ENCODE measurements around the gene KCNQ1. TPM values are rescaled to one million over a fixed set of nuclear protein-coding genes. Genes with fewer than 3 reads are reported as not detected.

Gene KCNQ1
- total RNA-seq, 2 experiments from 2014 or later = 8.7 to 9.5 TPM

DNA sequence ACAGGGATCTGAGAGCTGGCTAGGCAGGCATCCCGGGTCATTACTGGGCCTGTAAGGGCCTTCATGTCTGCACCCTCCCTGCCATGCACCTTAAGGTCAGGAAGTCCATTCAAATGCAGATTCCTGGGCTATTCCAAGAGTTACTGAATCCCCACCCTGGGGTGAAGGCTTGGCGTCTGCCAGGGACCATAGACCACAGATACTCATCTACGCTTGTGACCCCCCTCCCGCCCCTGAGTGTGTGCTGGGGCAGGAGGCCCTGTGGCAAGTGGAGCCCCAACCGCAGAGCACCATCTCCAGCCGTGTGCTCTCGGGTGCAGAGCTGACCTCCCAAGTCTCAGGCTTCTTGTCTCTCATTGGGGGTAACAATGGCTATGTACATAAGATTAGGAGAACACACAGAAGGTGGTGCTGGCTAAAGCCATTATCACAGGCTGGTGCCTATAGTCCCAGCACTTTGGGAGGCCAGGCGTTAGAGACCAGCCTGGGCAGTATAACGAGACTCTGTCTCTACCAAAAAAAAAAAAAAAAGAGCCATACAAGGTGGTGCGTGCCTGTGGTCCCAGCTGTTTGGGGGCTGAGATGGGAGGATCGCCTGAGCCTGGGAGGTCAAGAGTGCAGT lies 274.1 kb downstream of the KCNQ1 start:
- POLR2A ChIA-PET = no interaction called here
- H3K27me3 Mint-ChIP-seq = no peaks in the 10 kb centered on the region

DNA sequence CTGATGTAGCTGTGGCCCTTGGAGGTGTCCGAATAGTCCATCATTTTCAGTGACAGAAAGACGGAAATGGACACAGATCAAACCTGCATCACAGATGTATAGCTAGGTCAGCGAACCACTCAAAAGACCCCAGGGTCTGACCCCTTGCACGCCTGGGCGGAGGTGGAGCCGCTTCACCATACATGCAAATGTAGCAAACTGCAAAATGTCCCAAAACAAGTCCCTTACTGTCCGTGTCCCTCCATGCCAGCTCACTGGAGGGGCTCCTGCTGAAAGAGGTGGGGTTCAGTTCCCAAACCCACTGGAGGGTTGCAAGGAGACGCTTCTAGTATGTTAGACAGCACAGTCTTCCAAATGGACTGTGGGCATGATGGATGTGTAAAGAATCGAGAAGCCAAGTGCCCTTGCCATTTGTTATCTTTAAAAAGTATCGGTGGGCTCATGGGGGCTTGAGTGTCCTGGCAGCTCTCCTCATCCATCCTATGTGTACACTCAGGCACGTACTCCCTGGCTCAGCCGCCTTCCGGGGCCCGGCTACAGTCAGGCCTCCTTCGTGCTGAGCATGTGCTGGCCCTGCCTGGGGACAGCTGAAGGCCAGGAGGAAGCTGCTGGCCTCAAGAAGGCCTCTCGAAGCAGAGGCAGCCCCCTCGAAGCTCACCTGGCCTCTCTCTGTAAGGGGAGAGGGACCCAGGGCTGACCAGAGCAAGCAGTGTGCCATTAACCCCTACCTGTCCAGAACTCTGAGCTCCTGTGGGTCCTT lies 275.2 kb downstream of the KCNQ1 start:
- H3K9me3 Mint-ChIP-seq = no peaks in the 10 kb centered on the region
- no peak overlapping the region for H3K27ac Mint-ChIP-seq
- ChIA-PET POLR2A (no interaction called here), CTCF (no interaction called here)
- H3K36me3 Mint-ChIP-seq (ENCODE audit: low read depth) = no peaks in the 10 kb centered on the region
- H3K4me1 Mint-ChIP-seq (ENCODE audit: low read depth) = no peaks in the 10 kb centered on the region
- no peaks in the 10 kb centered on the region for H3K27me3 Mint-ChIP-seq
- no peak for TF ChIP-seq CTCF (IDR thresholded peaks at IDR 0.05)
- H3K4me3 Mint-ChIP-seq = no peak overlapping the region
- intact Hi-C loops (cut with micrococcal nuclease) = no loop called here
- ATAC-seq = no peak
- no peak for DNase-seq

More for the DNA sequence above, 274.1 kb downstream of the KCNQ1 start:
- no peaks in the 10 kb centered on the region for H3K9me3 Mint-ChIP-seq
- no peak overlapping the region for H3K27ac Mint-ChIP-seq
- DNase-seq (no peak), ATAC-seq (no peak)
- no peaks in the 10 kb centered on the region for H3K36me3 Mint-ChIP-seq (ENCODE audit: low read depth)
- intact Hi-C loops (cut with micrococcal nuclease) = no loop called here
- TF ChIP-seq CTCF (IDR thresholded peaks at IDR 0.05) = no peak
- CTCF ChIA-PET = no interaction called here
- H3K4me1 Mint-ChIP-seq (ENCODE audit: low read depth) = no peaks in the 10 kb centered on the region
- no peak overlapping the region for H3K4me3 Mint-ChIP-seq

DNA sequence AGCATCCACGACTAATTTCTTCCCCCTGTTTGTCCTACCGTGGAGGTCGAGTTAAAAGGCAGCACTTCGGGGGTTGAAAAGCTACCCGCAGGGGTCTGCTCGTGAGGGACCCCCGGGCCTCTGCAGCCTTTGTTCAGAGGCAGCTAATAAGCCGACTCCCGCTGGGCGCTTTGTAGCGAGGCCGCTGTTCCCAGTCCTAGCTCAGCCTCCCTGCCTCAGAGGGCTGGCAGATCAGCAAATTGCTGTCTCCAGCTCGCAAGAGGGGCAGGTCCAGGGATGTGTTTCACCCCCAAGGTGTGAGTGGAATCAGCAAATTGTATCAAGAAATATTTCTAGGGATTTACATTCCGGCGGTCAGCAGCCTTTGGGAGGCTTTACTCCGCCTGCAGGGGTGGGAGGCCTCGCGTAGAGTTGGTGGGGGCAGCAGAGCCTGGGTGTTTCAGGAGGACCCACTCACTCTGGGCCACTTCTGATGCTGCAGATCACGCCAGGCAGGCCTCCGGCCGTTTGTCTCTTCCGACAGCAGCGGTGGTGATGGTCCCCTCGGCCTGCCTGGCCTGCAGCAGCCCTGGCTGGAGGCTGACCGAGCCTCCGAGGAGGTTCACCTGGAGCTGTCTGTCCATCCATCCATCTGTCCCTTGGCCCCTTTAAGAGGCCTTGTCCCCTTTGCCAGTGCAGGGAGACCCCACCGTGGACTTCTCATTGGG lies 276.6 kb downstream of the KCNQ1 start:
- DNase-seq (no peak), ATAC-seq (no peak)
- Mint-ChIP-seq H3K27me3 (no peaks in the 10 kb centered on the region), H3K36me3 (ENCODE audit: low read depth) (no peaks in the 10 kb centered on the region), H3K9me3 (no peaks in the 10 kb centered on the region), H3K4me1 (ENCODE audit: low read depth) (no peaks in the 10 kb centered on the region), H3K4me3 (no peak overlapping the region), H3K27ac (no peak overlapping the region)
- no peak for TF ChIP-seq CTCF (IDR thresholded peaks at IDR 0.05)
- intact Hi-C loops (cut with micrococcal nuclease) = no loop called here
- POLR2A ChIA-PET = interaction anchor here (0.6 kb wide), 1 partner anchor 25 kb away, joined by 3 read pairs; no protein-coding TSS in a partner anchor
- CTCF ChIA-PET = no interaction called here

GRCh38 chr11:2722955-2723354 lies 278.1 kb downstream of the KCNQ1 start:
- no peaks in the 10 kb centered on the region for H3K27me3 Mint-ChIP-seq
- DNase-seq (no peak), ATAC-seq (no peak)
- H3K9me3 Mint-ChIP-seq = no peaks in the 10 kb centered on the region
- intact Hi-C loops (cut with micrococcal nuclease) = no loop called here
- no peak overlapping the region for H3K4me3 Mint-ChIP-seq
- no peak overlapping the region for H3K27ac Mint-ChIP-seq
- POLR2A ChIA-PET = interaction anchor here (0.8 to 1.4 kb wide), 2 partner anchors 13 to 206 kb away, joined by 3 read pairs; no protein-coding TSS in a partner anchor
- H3K36me3 Mint-ChIP-seq (ENCODE audit: low read depth) = no peaks in the 10 kb centered on the region
- TF ChIP-seq CTCF (IDR thresholded peaks at IDR 0.05) = no peak
- CTCF ChIA-PET = interaction anchor here (0.9 kb wide), 2 partner anchors 165 to 170 kb away, joined by 3 read pairs; no protein-coding TSS in a partner anchor
- no peaks in the 10 kb centered on the region for H3K4me1 Mint-ChIP-seq (ENCODE audit: low read depth)

DNA sequence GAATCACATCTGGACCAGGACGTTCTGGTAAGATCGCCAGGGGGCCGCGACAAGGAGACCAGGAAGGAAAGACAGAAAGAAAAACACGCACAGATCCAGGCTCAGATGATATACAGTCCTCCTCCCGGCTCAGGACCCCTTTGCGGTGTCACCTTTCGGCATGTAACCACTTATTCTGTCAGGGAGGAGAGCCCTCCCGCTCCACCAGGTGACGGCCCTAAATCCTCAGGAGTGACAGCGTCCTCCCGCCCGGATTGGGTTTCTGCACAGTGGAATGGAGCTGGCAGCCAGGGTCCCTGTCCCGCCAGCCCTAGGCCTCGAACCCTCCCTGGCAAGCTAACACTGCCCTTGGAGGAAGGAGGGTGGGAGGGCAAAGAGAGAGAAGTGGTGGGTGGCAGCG lies 279.3 kb downstream of the KCNQ1 start:
- no peak for DNase-seq
- intact Hi-C loops (cut with micrococcal nuclease) = no loop called here
- no peak for TF ChIP-seq CTCF (IDR thresholded peaks at IDR 0.05)
- POLR2A ChIA-PET = no interaction called here
- no peaks in the 10 kb centered on the region for H3K36me3 Mint-ChIP-seq (ENCODE audit: low read depth)
- H3K9me3 Mint-ChIP-seq = no peaks in the 10 kb centered on the region
- no peak overlapping the region for H3K4me3 Mint-ChIP-seq
- no peak for ATAC-seq
- H3K27me3 Mint-ChIP-seq = no peaks in the 10 kb centered on the region
- no peak overlapping the region for H3K27ac Mint-ChIP-seq
- no peaks in the 10 kb centered on the region for H3K4me1 Mint-ChIP-seq (ENCODE audit: low read depth)
- CTCF ChIA-PET = no interaction called here

All from activated CD8-positive, alpha-beta T cell treated with anti-CD3 and anti-CD28 coated beads for 36 hours (primary cell).